HG02571 (cell line): ENCODE results near the gene SORD.
"Not testable (repeated sequence)": the region's sequence is repeated elsewhere in the genome, so short reads cannot be mapped to it uniquely, and the experiment has no call there.

Experiments used
- ATAC-seq: cut with Tn5 transposase; IDR thresholded peaks from one replicate; pipeline ENCODE4 v1.9.1; 2021; ENCODE audit warnings: mild to moderate bottlenecking, moderate library complexity; ENCODE audit not compliant: unreplicated experiment

SORD gene

GRCh38 chr15:45022871-45023658 is at the start of gene SORD:
Gene SORD (plus strand): TSS chr15:45023195. CDS start chr15:45023284, 89 bp downstream.
- ATAC-seq = peak; percentile 94

GRCh38 chr15:44976183-44976582 is 46.8 kb upstream of the SORD start:
- not testable (repeated sequence) for ATAC-seq

GRCh38 chr15:44977781-44978180 is 45.2 kb upstream of the SORD start:
- ATAC-seq = not testable (repeated sequence)

- not testable (repeated sequence) for ATAC-seq
Observed at GRCh38 chr15:44979617-44980339, 43.2 kb upstream of the SORD start.

GRCh38 chr15:44984144-44984543 is 38.9 kb upstream of the SORD start:
- ATAC-seq = not testable (repeated sequence)

- ATAC-seq = not testable (repeated sequence)
Observed at GRCh38 chr15:44986346-44987055, 36.5 kb upstream of the SORD start.

- not testable (repeated sequence) for ATAC-seq
Observed at GRCh38 chr15:44987711-44988110, 35.3 kb upstream of the SORD start.

- ATAC-seq = not testable (repeated sequence)
Observed at GRCh38 chr15:44988184-44988869, 34.7 kb upstream of the SORD start.

- not testable (repeated sequence) for ATAC-seq
Observed at GRCh38 chr15:44988870-44989219, 34.1 kb upstream of the SORD start.

- ATAC-seq = not testable (repeated sequence)
Observed at GRCh38 chr15:44997632-44998031, 25.4 kb upstream of the SORD start.

GRCh38 chr15:44999105-44999504 is 23.9 kb upstream of the SORD start:
- ATAC-seq = no peak

GRCh38 chr15:45001180-45001579 is 21.8 kb upstream of the SORD start:
- ATAC-seq = not testable (repeated sequence)

GRCh38 chr15:45003731-45004410 is 19.1 kb upstream of the SORD start:
- not testable (repeated sequence) for ATAC-seq

GRCh38 chr15:45004590-45005175 is 18.3 kb upstream of the SORD start:
- not testable (repeated sequence) for ATAC-seq

GRCh38 chr15:45009046-45009445 is 13.9 kb upstream of the SORD start:
- no peak for ATAC-seq

- not testable (repeated sequence) for ATAC-seq
Observed at GRCh38 chr15:45015114-45015513, 7.9 kb upstream of the SORD start.

- ATAC-seq = not testable (repeated sequence)
Observed at GRCh38 chr15:45020222-45020900, 2.6 kb upstream of the SORD start.

- ATAC-seq = not testable (repeated sequence)
Observed at GRCh38 chr15:45020901-45021259, 2.1 kb upstream of the SORD start.

- no peak for ATAC-seq
Observed at GRCh38 chr15:45021348-45021747, 1.6 kb upstream of the SORD start.
